BJ (cell line): ENCODE results near the gene SDK1. TPM values are rescaled to one million over a fixed set of nuclear protein-coding genes. Genes with fewer than 3 reads are reported as not detected.

Experiments used
- CTCF ChIA-PET: fragments of 350-600 bp; formaldehyde crosslinking; extraction: SDS; loops from one replicate; lab custom pipeline; 2021; ENCODE audit warnings: antibody characterized with exemption, inconsistent platforms; lab: Yijun Ruan, JAX
- POLR2A ChIA-PET: fragments of 300-600 bp; sonication (Branson Sonifier 250); formaldehyde crosslinking; extraction: SDS; loops from one replicate; lab custom pipeline; 2021; ENCODE audit warnings: antibody characterized with exemption; lab: Charles Lee
- DNase-seq: peaks from one replicate; pipeline ENCODE4 v3.0.0-alpha.2; 2011; ENCODE audit warnings: low read depth
- H3K27me3 ChIP-seq: 2 replicates; pipeline ENCODE4 v1.6.0; 2011; ENCODE audit warnings: low read length; ENCODE audit not compliant: control insufficient read depth, insufficient read depth
- H3K36me3 ChIP-seq: 2 replicates; pipeline ENCODE4 v1.5.1; 2011; ENCODE audit warnings: low read length; ENCODE audit not compliant: control insufficient read depth, insufficient read depth
- H3K4me3 ChIP-seq: 2 replicates; pipeline ENCODE4 v1.5.1; 2011; ENCODE audit warnings: low read depth, mild to moderate bottlenecking, control low read depth, low read length
- polyA plus RNA-seq: library from polyadenylated mRNA; depleted of rRNA; stranded (reverse); fragments of >200 nt; gene quantifications from 2 replicates; pipeline ENCODE4 v1.2.3, GENCODE V29; 2011
- TF ChIP-seq, protein P1 (sequence below): IDR thresholded peaks from 2 replicates; pipeline ENCODE4 v1.5.1; 2011; ENCODE audit warnings: low read depth, mild to moderate bottlenecking, control low read depth, inconsistent platforms, low read length, moderate library complexity; ENCODE audit not compliant: insufficient read depth

Gene SDK1
- polyA plus RNA-seq, 1 experiment = 0.01 TPM

GRCh38 chr7:3917436-3917835, 616.4 kb downstream of the SDK1 start:
- no peak overlapping the region for H3K4me3 ChIP-seq
- DNase-seq = no peak
- no peaks in the 10 kb centered on the region for H3K36me3 ChIP-seq
- ChIA-PET CTCF (no interaction called here), POLR2A (no interaction called here)
- no peaks in the 10 kb centered on the region for H3K27me3 ChIP-seq
- TF ChIP-seq, protein P1, sequence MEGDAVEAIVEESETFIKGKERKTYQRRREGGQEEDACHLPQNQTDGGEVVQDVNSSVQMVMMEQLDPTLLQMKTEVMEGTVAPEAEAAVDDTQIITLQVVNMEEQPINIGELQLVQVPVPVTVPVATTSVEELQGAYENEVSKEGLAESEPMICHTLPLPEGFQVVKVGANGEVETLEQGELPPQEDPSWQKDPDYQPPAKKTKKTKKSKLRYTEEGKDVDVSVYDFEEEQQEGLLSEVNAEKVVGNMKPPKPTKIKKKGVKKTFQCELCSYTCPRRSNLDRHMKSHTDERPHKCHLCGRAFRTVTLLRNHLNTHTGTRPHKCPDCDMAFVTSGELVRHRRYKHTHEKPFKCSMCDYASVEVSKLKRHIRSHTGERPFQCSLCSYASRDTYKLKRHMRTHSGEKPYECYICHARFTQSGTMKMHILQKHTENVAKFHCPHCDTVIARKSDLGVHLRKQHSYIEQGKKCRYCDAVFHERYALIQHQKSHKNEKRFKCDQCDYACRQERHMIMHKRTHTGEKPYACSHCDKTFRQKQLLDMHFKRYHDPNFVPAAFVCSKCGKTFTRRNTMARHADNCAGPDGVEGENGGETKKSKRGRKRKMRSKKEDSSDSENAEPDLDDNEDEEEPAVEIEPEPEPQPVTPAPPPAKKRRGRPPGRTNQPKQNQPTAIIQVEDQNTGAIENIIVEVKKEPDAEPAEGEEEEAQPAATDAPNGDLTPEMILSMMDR = no peak

DNA sequence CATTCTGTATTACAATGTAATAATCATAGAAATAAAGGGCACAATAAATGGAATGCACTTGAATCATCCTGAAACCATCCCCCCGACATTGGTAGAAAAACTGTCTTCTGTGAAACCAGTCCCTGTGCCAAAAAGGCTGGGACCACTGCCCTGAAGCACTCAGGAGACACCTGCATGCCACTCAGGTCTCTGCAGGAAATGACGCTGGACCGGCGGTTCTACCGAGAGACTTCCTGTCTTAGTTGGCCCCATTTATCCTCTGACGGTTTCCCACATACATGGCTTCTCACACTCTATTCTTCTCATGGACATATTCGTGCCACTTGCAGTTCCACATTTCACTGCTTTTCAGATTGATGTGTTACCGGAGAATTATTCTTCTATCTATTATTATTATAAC, 617.5 kb downstream of the SDK1 start:
- Histone ChIP-seq H3K36me3 (no peaks in the 10 kb centered on the region), H3K4me3 (no peak overlapping the region), H3K27me3 (no peaks in the 10 kb centered on the region)
- TF ChIP-seq, protein P1 = no peak
- ChIA-PET CTCF (no interaction called here), POLR2A (no interaction called here)
- no peak for DNase-seq

DNA sequence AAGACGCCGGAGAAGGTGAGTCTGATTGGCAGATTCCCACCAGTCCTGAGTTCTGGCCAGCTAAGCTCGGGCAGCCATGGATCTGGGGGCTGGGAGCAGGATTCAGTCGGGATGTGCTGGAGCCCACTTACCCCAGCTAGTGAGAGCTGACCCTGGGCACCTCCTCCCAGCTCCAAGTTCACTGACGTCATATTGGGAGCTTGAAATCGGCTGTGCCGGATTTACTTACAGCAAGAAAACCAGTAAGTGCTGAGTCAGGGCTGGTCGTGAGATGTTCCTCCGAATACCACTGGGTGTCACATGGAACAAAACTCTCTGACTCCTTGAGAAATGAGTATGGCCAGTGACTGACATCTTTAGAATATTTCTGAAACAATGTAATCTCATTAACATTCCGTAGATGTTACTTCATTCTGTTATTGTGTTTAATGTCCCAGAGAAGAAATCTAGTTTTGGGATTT, 621.2 kb downstream of the SDK1 start:
- CTCF ChIA-PET = no interaction called here
- POLR2A ChIA-PET = no interaction called here
- no peak overlapping the region for H3K4me3 ChIP-seq
- no peaks in the 10 kb centered on the region for H3K27me3 ChIP-seq
- no peaks in the 10 kb centered on the region for H3K36me3 ChIP-seq
- TF ChIP-seq, protein P1 = no peak
- no peak for DNase-seq

GRCh38 chr7:3923307-3923918, 622.4 kb downstream of the SDK1 start:
- TF ChIP-seq, protein P1 = no peak
- Histone ChIP-seq H3K27me3 (no peaks in the 10 kb centered on the region), H3K36me3 (no peaks in the 10 kb centered on the region), H3K4me3 (no peak overlapping the region)
- CTCF ChIA-PET = no interaction called here
- no peak for DNase-seq
- POLR2A ChIA-PET = no interaction called here

- no peak overlapping the region for H3K4me3 ChIP-seq
- DNase-seq = no peak
- H3K36me3 ChIP-seq = no peaks in the 10 kb centered on the region
- TF ChIP-seq, protein P1 = no peak
- no peaks in the 10 kb centered on the region for H3K27me3 ChIP-seq
- ChIA-PET POLR2A (no interaction called here), CTCF (no interaction called here)
These were observed 623.2 kb downstream of the SDK1 start for GRCh38 chr7:3924277-3924676.
